ENCODE data around the gene MLN.

MLN gene

GRCh38 chr6:33752646-33753015 lies 51.2 kb downstream of the MLN start:
- DNase-seq (ENCODE audit: low read depth in 2 of 2), result no peak

GRCh38 chr6:33751771-33752645 lies 51.8 kb downstream of the MLN start:
- DNase-seq (ENCODE audit: low read depth in 2 of 2), result no peak

- no peak for DNase-seq (ENCODE audit: low read depth in 2 of 2)
Measured at GRCh38 chr6:33750244-33750991, 53.4 kb downstream of the MLN start.

- DNase-seq (ENCODE audit: low read depth in 2 of 2), result no peak
Measured at GRCh38 chr6:33749401-33749800, 54.4 kb downstream of the MLN start.

- DNase-seq (ENCODE audit: low read depth in 2 of 2), result no peak
Measured at GRCh38 chr6:33748841-33749240, 55.0 kb downstream of the MLN start.

GRCh38 chr6:33747823-33748222 lies 56.0 kb downstream of the MLN start:
- no peak for DNase-seq (ENCODE audit: low read depth in 2 of 2)

GRCh38 chr6:33746651-33747100 lies 57.1 kb downstream of the MLN start, which contains the start of gene IP6K3:
TSS of gene IP6K3 (minus strand) at chr6:33746905. CDS start at chr6:33735476, 11,429 bp downstream.
- no peak for DNase-seq (ENCODE audit: low read depth in 2 of 2)

- DNase-seq (ENCODE audit: low read depth in 2 of 2), result no peak
Measured at GRCh38 chr6:33746036-33746600, 57.7 kb downstream of the MLN start.

GRCh38 chr6:33745548-33745947 lies 58.3 kb downstream of the MLN start:
- DNase-seq (ENCODE audit: low read depth in 2 of 2), result no peak

GRCh38 chr6:33744895-33745546 lies 58.8 kb downstream of the MLN start:
- no peak for DNase-seq (ENCODE audit: low read depth in 2 of 2)

Measured in fibroblast of skin of left biceps (primary cell).